SU-DHL-6 (cell line): ENCODE results near the gene SMOC2.

Source experiments
- H2AFZ ChIP-seq: fragments of 200-600 bp; sonication (generic); 2 replicates; pipeline ENCODE4 v1.6.1; 2014; ENCODE audit warnings: low read depth, mild to moderate bottlenecking, moderate library complexity, mixed read lengths, antibody characterized with exemption, low read length; ENCODE audit not compliant: severe bottlenecking
- H3F3A ChIP-seq: fragments of 200-600 bp; shearing (Covaris generic); 2 replicates; pipeline ENCODE4 v1.6.0; 2016; ENCODE audit warnings: antibody characterized with exemption, mild to moderate bottlenecking; ENCODE audit not compliant: insufficient read depth
- H3K27ac ChIP-seq: fragments of 200-600 bp; sonication (generic); 2 replicates; pipeline ENCODE4 v1.5.1; 2016; ENCODE audit warnings: low read depth, mild to moderate bottlenecking, low read length, moderate library complexity, mixed read lengths
- H3K27me3 ChIP-seq: fragments of 200-600 bp; sonication (generic), shearing (Covaris generic); 2 replicates; pipeline ENCODE4 v1.6.0; 2014; ENCODE audit warnings: mild to moderate bottlenecking, low read length
- H3K36me3 ChIP-seq: fragments of 200-600 bp; sonication (generic); 2 replicates; pipeline ENCODE4 v1.6.1; 2014; ENCODE audit warnings: mild to moderate bottlenecking, low read length, mixed read lengths
- H3K4me2 ChIP-seq: fragments of 300-600, 200-600 bp; shearing (Covaris generic), sonication (generic); 2 replicates; pipeline ENCODE4 v1.6.0; 2014; ENCODE audit warnings: low read length, low read depth, mild to moderate bottlenecking; ENCODE audit not compliant: poor library complexity, severe bottlenecking
- H3K4me3 ChIP-seq: fragments of 200-600 bp; sonication (generic); 2 replicates; pipeline ENCODE4 v1.5.1; 2014; ENCODE audit warnings: antibody characterized with exemption, low read length, mild to moderate bottlenecking, mixed read lengths; ENCODE audit not compliant: insufficient read depth, poor library complexity, severe bottlenecking
- H3K79me2 ChIP-seq: fragments of 200-600 bp; sonication (generic); 2 replicates; pipeline ENCODE4 v1.6.1; 2014; ENCODE audit warnings: mild to moderate bottlenecking, low read length, moderate library complexity; ENCODE audit not compliant: insufficient read depth
- H3K9ac ChIP-seq: fragments of 200-600 bp; sonication (generic); 2 replicates; pipeline ENCODE4 v1.7.0; 2014; ENCODE audit warnings: mild to moderate bottlenecking, low read length
- H3K9me2 ChIP-seq: fragments of 200-600 bp; sonication (generic); replicated peaks from 2 replicates; pipeline ENCODE4 v1.6.1; 2014; ENCODE audit warnings: low read length; ENCODE audit not compliant: insufficient read depth
- H3K9me3 ChIP-seq: fragments of 200-600 bp; sonication (generic); 2 replicates; pipeline ENCODE4 v1.6.1; 2014; ENCODE audit warnings: low read length, mixed read lengths; ENCODE audit not compliant: insufficient read depth
- H4K20me1 ChIP-seq: fragments of 200-600 bp; sonication (generic); 2 replicates; pipeline ENCODE4 v1.6.1; 2014; ENCODE audit warnings: low read depth, mild to moderate bottlenecking, antibody characterized with exemption, low read length, moderate library complexity, mixed read lengths
- CTCF ChIP-seq: fragments of 200-600 bp; sonication (generic); IDR thresholded peaks from one replicate; pipeline ENCODE4 v1.5.1; 2017; ENCODE audit warnings: antibody characterized with exemption, mild to moderate bottlenecking, low read length, moderate library complexity; ENCODE audit not compliant: insufficient read depth, poor library complexity, severe bottlenecking
- EZH2phosphoT487 ChIP-seq: fragments of 200-600 bp; sonication (generic), shearing (Covaris generic); conservative IDR thresholded peaks from 2 replicates; pipeline ENCODE4 v1.6.1; 2018; ENCODE audit warnings: mild to moderate bottlenecking, antibody characterized with exemption, low read length, moderate library complexity, mixed read lengths

Gene SMOC2

GRCh38 chr6:168400037-168400436, 40.9 kb upstream of the SMOC2 start:
- H3K9ac ChIP-seq, result no peak overlapping the region
- no peak overlapping the region for H3K27ac ChIP-seq
- no peaks in the 10 kb centered on the region for H3K9me3 ChIP-seq
- H2AFZ ChIP-seq, result no peak overlapping the region
- H3K4me2 ChIP-seq, result no peak overlapping the region
- H4K20me1 ChIP-seq, result no peaks in the 10 kb centered on the region
- TF ChIP-seq CTCF (no peak), EZH2phosphoT487 (no peak)
- H3K27me3 ChIP-seq, result no peaks in the 10 kb centered on the region
- no peaks in the 10 kb centered on the region for H3K36me3 ChIP-seq
- no peaks in the 10 kb centered on the region for H3K79me2 ChIP-seq
- H3K9me2 ChIP-seq, result no peaks in the 10 kb centered on the region
- no peaks in the 10 kb centered on the region for H3F3A ChIP-seq
- no peak overlapping the region for H3K4me3 ChIP-seq

- Histone ChIP-seq H3K4me3 (no peak overlapping the region), H3K9ac (no peak overlapping the region), H3K4me2 (no peak overlapping the region), H3F3A (no peaks in the 10 kb centered on the region), H3K27me3 (0 out of 2 replicates have a peak, but pooled peaks cover 5% of the 10 kb centered on the region), H2AFZ (no peak overlapping the region), H3K27ac (no peak overlapping the region), H3K9me2 (no peaks in the 10 kb centered on the region), H3K9me3 (no peaks in the 10 kb centered on the region), H3K79me2 (no peaks in the 10 kb centered on the region), H3K36me3 (no peaks in the 10 kb centered on the region), H4K20me1 (no peaks in the 10 kb centered on the region)
- TF ChIP-seq EZH2phosphoT487 (no peak), CTCF (no peak)
These were observed 37.5 kb upstream of the SMOC2 start for GRCh38 chr6:168403370-168404005.

GRCh38 chr6:168404560-168404959, 36.4 kb upstream of the SMOC2 start:
- Histone ChIP-seq H3K36me3 (no peaks in the 10 kb centered on the region), H3K79me2 (no peaks in the 10 kb centered on the region), H2AFZ (no peak overlapping the region), H3K9ac (no peak overlapping the region), H3K9me3 (no peaks in the 10 kb centered on the region), H3F3A (no peaks in the 10 kb centered on the region), H3K27me3 (0 out of 2 replicates have a peak, but pooled peaks cover 5% of the 10 kb centered on the region), H4K20me1 (no peaks in the 10 kb centered on the region), H3K27ac (no peak overlapping the region), H3K4me2 (no peak overlapping the region), H3K4me3 (no peak overlapping the region), H3K9me2 (no peaks in the 10 kb centered on the region)
- TF ChIP-seq CTCF, result no peak
- no peak for TF ChIP-seq EZH2phosphoT487
